ENCODE results near the gene HIPK2. TPM values are rescaled to one million over a fixed set of nuclear protein-coding genes. Genes with fewer than 3 reads are reported as not detected.

Gene HIPK2
- total and polyA plus RNA-seq, 2 of the 4 experiments (the other 2 are of a cell fraction): 22.0 to 27.1 TPM

DNA sequence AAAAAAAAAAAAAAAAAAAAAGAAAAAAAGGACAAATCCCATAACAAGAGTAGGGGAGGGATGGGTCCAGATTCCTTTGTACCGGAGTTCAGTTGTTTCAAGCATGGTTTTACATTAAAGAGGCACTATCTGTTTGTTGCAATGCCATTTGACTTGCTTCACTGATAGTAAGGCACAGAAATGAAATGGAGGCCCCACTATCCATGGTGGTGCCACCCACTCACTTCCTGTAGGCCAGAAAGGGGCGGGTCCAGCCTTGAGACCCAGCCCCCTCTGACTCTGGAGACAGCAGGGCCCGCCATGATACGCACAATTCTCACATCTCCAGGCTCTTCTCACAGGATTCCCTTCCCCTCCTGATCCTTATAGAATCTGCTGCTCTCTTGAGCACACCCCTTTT, 154.3 kb downstream of the HIPK2 start:
- no peak overlapping the region for H3K14ac ChIP-seq (replicated peaks; ENCODE audit: low read depth, low read length)
- peaks cover 30 to 80% of the 10 kb centered on the region in 2 experiments for H3K79me1 ChIP-seq (ENCODE audit: low read depth in 1 of 2, low read length in 2 of 2)
- H3K18ac ChIP-seq (ENCODE audit: low read depth, low read length): no peak overlapping the region
- ATAC-seq (ENCODE audit: low read depth) (0 out of 2 replicates have a peak, but pooled peaks have one; percentile 18), DNase-seq (peak; percentile 17)
- no peak overlapping the region for H2AFZ ChIP-seq (replicated peaks; ENCODE audit: low read length, poor library complexity)
- no peak overlapping the region for H2BK120ac ChIP-seq (ENCODE audit: low read depth, low read length)
- no peak overlapping the region for H4K8ac ChIP-seq (ENCODE audit: low read depth in 2 of 2, low read length in 2 of 2)
- BruUV-seq (replicated peaks): no TSS peak
- no peak overlapping the region for H3K4me2 ChIP-seq (ENCODE audit: low read depth, low read length)
- peaks cover 22% of the 10 kb centered on the region; the same call in 1 of the 2 replicates for H3K9me1 ChIP-seq (ENCODE audit: insufficient read depth, low read length)
- H3K27me3 ChIP-seq (ENCODE audit: control insufficient read depth, insufficient read depth, low read length): no peaks in the 10 kb centered on the region
- dilution Hi-C loops (cut with HindIII; ENCODE audit: low sequenced_read_pairs, unreplicated experiment): no loop called here
- H3K56ac ChIP-seq (ENCODE audit: extremely low read depth, insufficient read depth, low read length): no peak overlapping the region
- peaks cover 6% of the 10 kb centered on the region for H3K4me1 ChIP-seq (ENCODE audit: control insufficient read depth, insufficient read depth, low read length)
- ChIA-PET CTCF (no interaction called here), POLR2A (ENCODE audit: unreplicated experiment) (no interaction called here)
- peaks cover 25% of the 10 kb centered on the region; the same call in 1 of the 2 replicates for H4K20me1 ChIP-seq (ENCODE audit: insufficient read depth, low read length)
- no peak overlapping the region for H3K4ac ChIP-seq (ENCODE audit: low read depth, low read length)
- H4K91ac ChIP-seq (ENCODE audit: insufficient read depth, low read depth, low read length): no peak overlapping the region
- H2BK15ac ChIP-seq (ENCODE audit: low read depth, low read length): no peak overlapping the region
- H2BK20ac ChIP-seq (ENCODE audit: low read depth, low read length): no peak overlapping the region
- H3K36me3 ChIP-seq (ENCODE audit: control insufficient read depth, insufficient read depth, low read length): peaks cover 76% of the 10 kb centered on the region
- no peak overlapping the region for H2AK5ac ChIP-seq (ENCODE audit: low read depth, low read length)
- H2BK5ac ChIP-seq (ENCODE audit: low read depth, low read length, poor library complexity, severe bottlenecking): no peak overlapping the region
- H3K4me3 ChIP-seq (ENCODE audit: insufficient read depth, low read depth, low read length): no peak overlapping the region
- no CpG with 5 or more reads among the region's 4 CpGs for WGBS, 2 experiments (ENCODE audit: extremely low coverage in 2 of 2, insufficient read length in 1 of 2)
- no peak overlapping the region for H3K9ac ChIP-seq (ENCODE audit: low read depth, low read length)
- no peak overlapping the region for H2AK9ac ChIP-seq (replicated peaks; ENCODE audit: low read depth, low read length, poor library complexity)
- TF ChIP-seq NFE2L2 (IDR thresholded peaks at IDR 0.05; ENCODE audit: low read depth, low read length): no peak
- no peak for TF ChIP-seq MXI1 (IDR thresholded peaks at IDR 0.05; ENCODE audit: borderline replicate concordance, low read depth, low read length)
- TF ChIP-seq, protein P1, sequence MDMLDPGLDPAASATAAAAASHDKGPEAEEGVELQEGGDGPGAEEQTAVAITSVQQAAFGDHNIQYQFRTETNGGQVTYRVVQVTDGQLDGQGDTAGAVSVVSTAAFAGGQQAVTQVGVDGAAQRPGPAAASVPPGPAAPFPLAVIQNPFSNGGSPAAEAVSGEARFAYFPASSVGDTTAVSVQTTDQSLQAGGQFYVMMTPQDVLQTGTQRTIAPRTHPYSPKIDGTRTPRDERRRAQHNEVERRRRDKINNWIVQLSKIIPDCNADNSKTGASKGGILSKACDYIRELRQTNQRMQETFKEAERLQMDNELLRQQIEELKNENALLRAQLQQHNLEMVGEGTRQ (IDR thresholded peaks at IDR 0.05; ENCODE audit: low read depth, low read length): no peak
- TF ChIP-seq CEBPB (IDR thresholded peaks at IDR 0.05; ENCODE audit: low read depth, low read length): no peak
- TF ChIP-seq RAD21 (IDR thresholded peaks at IDR 0.05; ENCODE audit: low read length): no peak
- TF ChIP-seq SMC3 (IDR thresholded peaks at IDR 0.05; ENCODE audit: low read depth, low read length): no peak
- no peak for TF ChIP-seq RFX5 (IDR thresholded peaks at IDR 0.05; ENCODE audit: low read depth, low read length)
- TF ChIP-seq MAZ (IDR thresholded peaks at IDR 0.05; ENCODE audit: borderline replicate concordance, low read depth, low read length): no peak
- no peak for TF ChIP-seq FOS (IDR thresholded peaks at IDR 0.05; ENCODE audit: low read depth, low read length)
- TF ChIP-seq, protein P2, sequence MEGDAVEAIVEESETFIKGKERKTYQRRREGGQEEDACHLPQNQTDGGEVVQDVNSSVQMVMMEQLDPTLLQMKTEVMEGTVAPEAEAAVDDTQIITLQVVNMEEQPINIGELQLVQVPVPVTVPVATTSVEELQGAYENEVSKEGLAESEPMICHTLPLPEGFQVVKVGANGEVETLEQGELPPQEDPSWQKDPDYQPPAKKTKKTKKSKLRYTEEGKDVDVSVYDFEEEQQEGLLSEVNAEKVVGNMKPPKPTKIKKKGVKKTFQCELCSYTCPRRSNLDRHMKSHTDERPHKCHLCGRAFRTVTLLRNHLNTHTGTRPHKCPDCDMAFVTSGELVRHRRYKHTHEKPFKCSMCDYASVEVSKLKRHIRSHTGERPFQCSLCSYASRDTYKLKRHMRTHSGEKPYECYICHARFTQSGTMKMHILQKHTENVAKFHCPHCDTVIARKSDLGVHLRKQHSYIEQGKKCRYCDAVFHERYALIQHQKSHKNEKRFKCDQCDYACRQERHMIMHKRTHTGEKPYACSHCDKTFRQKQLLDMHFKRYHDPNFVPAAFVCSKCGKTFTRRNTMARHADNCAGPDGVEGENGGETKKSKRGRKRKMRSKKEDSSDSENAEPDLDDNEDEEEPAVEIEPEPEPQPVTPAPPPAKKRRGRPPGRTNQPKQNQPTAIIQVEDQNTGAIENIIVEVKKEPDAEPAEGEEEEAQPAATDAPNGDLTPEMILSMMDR (conservative IDR thresholded peaks at IDR 0.05; ENCODE audit: low read depth, low read length): no peak
- TF ChIP-seq, protein P3, sequence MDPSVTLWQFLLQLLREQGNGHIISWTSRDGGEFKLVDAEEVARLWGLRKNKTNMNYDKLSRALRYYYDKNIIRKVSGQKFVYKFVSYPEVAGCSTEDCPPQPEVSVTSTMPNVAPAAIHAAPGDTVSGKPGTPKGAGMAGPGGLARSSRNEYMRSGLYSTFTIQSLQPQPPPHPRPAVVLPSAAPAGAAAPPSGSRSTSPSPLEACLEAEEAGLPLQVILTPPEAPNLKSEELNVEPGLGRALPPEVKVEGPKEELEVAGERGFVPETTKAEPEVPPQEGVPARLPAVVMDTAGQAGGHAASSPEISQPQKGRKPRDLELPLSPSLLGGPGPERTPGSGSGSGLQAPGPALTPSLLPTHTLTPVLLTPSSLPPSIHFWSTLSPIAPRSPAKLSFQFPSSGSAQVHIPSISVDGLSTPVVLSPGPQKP (IDR thresholded peaks at IDR 0.05; ENCODE audit: borderline replicate concordance, low read depth, low read length): no peak
- TF ChIP-seq MAFK (IDR thresholded peaks at IDR 0.05; ENCODE audit: low read depth, low read length): no peak
- TF ChIP-seq POLR2A (IDR thresholded peaks at IDR 0.05; ENCODE audit: low read depth, low read length): no peak
- TF ChIP-seq CHD1 (IDR thresholded peaks at IDR 0.05; ENCODE audit: low read depth, low read length): no peak
- no peak for TF ChIP-seq RCOR1 (IDR thresholded peaks at IDR 0.05; ENCODE audit: insufficient replicate concordance, low read length)
- no peak for TF ChIP-seq BHLHE40 (IDR thresholded peaks at IDR 0.05; ENCODE audit: low read depth, low read length)
- no peak overlapping the region for H4K5ac ChIP-seq (ENCODE audit: low read depth, low read length)
- no peak overlapping the region for H3K23ac ChIP-seq (ENCODE audit: low read depth, low read length)
- intact Hi-C loops (cut with micrococcal nuclease): no loop called here
- no peak overlapping the region for H3K27ac ChIP-seq (ENCODE audit: insufficient read depth, low read length)
- in situ Hi-C loops (cut with MboI; ENCODE audit: low sequenced_read_pairs): no loop called here
- H3K9me3 ChIP-seq (ENCODE audit: control insufficient read depth, insufficient read depth, low read length): no peaks in the 10 kb centered on the region

Data from IMR-90 (cell line).